Measurements from ENCODE around the gene CDH23.

DNA sequence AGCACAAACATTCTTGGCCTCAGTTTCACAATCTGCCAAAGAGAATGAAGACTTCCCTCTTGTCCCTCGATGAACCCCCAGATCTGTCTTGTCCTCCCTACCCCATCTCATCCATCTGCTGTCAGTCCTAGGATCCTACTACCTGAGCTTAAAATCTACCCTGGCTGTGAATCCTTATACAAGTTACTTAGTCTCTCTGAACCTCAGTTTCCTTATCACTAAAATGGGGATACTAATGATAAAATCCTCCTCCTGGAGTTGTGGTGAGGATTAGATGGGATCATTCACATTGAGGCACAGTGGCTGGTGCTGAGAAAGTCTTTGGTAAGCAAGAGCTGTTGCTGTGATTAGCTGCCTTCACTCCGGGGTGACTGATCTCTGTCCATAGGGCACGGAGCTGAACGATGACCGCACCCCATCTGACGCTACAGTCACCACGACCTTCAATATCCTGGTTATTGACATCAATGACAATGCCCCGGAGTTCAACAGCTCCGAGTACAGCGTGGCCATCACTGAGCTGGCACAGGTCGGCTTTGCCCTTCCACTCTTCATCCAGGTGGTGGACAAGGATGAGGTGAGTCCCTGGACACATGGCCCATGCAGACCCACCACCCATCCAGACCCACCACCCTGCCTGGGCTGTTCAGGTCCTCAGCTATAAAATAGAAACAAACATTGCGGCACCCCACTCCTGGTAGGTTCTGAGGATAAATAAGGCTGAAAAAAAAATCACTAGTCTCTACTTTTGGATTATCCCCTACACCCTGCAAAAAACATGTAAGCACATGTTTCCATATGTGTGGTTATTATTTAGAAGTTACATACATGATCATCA lies 220.3 kb downstream of the CDH23 start:
- TF ChIP-seq, protein P1, sequence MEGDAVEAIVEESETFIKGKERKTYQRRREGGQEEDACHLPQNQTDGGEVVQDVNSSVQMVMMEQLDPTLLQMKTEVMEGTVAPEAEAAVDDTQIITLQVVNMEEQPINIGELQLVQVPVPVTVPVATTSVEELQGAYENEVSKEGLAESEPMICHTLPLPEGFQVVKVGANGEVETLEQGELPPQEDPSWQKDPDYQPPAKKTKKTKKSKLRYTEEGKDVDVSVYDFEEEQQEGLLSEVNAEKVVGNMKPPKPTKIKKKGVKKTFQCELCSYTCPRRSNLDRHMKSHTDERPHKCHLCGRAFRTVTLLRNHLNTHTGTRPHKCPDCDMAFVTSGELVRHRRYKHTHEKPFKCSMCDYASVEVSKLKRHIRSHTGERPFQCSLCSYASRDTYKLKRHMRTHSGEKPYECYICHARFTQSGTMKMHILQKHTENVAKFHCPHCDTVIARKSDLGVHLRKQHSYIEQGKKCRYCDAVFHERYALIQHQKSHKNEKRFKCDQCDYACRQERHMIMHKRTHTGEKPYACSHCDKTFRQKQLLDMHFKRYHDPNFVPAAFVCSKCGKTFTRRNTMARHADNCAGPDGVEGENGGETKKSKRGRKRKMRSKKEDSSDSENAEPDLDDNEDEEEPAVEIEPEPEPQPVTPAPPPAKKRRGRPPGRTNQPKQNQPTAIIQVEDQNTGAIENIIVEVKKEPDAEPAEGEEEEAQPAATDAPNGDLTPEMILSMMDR (IDR thresholded peaks at IDR 0.05): no peak
- TF ChIP-seq MAX (CRISPR knock-in tag; IDR thresholded peaks at IDR 0.05) (no peak), ZNF416 (CRISPR knock-in tag; IDR thresholded peaks at IDR 0.05) (no peak), ZBTB21 (CRISPR knock-in tag; IDR thresholded peaks at IDR 0.05; ENCODE audit: borderline replicate concordance) (no peak), ZNF396 (CRISPR knock-in tag; IDR thresholded peaks at IDR 0.05; ENCODE audit: borderline replicate concordance) (no peak), SP1 (CRISPR knock-in tag; conservative IDR thresholded peaks at IDR 0.05) (no peak), CREB1 (CRISPR knock-in tag; IDR thresholded peaks at IDR 0.05) (no peak), ZMAT4 (CRISPR knock-in tag; IDR thresholded peaks at IDR 0.05) (no peak), ESRRA (CRISPR knock-in tag; IDR thresholded peaks at IDR 0.05; ENCODE audit: borderline replicate concordance) (no peak)
- TF ChIP-seq, protein P2, sequence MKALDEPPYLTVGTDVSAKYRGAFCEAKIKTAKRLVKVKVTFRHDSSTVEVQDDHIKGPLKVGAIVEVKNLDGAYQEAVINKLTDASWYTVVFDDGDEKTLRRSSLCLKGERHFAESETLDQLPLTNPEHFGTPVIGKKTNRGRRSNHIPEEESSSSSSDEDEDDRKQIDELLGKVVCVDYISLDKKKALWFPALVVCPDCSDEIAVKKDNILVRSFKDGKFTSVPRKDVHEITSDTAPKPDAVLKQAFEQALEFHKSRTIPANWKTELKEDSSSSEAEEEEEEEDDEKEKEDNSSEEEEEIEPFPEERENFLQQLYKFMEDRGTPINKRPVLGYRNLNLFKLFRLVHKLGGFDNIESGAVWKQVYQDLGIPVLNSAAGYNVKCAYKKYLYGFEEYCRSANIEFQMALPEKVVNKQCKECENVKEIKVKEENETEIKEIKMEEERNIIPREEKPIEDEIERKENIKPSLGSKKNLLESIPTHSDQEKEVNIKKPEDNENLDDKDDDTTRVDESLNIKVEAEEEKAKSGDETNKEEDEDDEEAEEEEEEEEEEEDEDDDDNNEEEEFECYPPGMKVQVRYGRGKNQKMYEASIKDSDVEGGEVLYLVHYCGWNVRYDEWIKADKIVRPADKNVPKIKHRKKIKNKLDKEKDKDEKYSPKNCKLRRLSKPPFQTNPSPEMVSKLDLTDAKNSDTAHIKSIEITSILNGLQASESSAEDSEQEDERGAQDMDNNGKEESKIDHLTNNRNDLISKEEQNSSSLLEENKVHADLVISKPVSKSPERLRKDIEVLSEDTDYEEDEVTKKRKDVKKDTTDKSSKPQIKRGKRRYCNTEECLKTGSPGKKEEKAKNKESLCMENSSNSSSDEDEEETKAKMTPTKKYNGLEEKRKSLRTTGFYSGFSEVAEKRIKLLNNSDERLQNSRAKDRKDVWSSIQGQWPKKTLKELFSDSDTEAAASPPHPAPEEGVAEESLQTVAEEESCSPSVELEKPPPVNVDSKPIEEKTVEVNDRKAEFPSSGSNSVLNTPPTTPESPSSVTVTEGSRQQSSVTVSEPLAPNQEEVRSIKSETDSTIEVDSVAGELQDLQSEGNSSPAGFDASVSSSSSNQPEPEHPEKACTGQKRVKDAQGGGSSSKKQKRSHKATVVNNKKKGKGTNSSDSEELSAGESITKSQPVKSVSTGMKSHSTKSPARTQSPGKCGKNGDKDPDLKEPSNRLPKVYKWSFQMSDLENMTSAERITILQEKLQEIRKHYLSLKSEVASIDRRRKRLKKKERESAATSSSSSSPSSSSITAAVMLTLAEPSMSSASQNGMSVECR (CRISPR knock-in tag; IDR thresholded peaks at IDR 0.05; ENCODE audit: borderline replicate concordance): no peak

Data from WTC11 (cell line).